Colon (tissue), 2 donors: Measurements from ENCODE around the gene PEX5.

Source experiments
- FAIRE-seq: peaks from 2 replicates; lab custom pipeline; 2012; peaks lifted over from hg19 to GRCh38; lab: Jason Lieb, UNC
- donor health status: control.
- donor health status: control.

The PEX5 gene

DNA sequence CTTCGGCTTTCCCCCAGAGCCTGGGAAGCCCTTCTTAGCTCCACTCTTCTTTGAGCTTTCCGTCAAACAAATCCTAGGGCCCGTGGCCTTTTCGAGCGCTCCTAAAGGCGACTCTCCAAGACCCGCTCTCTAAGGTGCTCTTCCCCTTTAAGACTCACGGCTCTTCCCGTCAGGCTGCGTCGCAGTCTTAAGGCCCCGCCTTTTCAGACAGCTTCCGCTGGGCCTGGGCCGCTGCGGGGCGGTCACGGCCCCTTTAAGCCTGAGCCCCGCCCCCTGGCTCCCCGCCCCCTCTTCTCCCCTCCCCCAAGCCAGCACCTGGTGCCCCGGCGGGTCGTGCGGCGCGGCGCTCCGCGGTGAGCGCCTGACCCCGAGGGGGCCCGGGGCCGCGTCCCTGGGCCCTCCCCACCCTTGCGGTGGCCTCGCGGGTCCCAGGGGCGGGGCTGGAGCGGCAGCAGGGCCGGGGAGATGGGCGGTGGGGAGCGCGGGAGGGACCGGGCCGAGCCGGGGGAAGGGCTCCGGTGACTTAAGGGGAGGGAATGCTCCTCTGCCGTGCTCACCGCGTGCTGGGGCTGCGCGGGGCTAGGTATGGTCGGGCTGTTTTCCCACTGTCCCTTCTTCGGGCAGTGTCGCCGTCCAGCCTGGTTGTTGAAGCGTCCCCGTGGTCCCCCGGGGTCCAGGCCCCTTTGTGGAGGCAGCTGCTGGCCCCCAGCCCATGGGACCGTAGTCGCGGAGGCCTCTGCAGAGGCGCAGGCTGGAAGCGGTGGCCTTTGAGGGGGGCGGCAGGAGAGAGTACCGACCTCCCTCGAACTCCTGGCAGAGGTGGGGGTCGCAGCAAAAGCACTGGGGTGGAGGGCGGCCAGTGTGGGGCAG, at the start of gene PEX5:
TSS of gene PEX5 (plus strand) at position 289 of the 870 bp plus-strand sequence. CDS start 692 bp downstream, outside the sequence.
- no peak for FAIRE-seq

DNA sequence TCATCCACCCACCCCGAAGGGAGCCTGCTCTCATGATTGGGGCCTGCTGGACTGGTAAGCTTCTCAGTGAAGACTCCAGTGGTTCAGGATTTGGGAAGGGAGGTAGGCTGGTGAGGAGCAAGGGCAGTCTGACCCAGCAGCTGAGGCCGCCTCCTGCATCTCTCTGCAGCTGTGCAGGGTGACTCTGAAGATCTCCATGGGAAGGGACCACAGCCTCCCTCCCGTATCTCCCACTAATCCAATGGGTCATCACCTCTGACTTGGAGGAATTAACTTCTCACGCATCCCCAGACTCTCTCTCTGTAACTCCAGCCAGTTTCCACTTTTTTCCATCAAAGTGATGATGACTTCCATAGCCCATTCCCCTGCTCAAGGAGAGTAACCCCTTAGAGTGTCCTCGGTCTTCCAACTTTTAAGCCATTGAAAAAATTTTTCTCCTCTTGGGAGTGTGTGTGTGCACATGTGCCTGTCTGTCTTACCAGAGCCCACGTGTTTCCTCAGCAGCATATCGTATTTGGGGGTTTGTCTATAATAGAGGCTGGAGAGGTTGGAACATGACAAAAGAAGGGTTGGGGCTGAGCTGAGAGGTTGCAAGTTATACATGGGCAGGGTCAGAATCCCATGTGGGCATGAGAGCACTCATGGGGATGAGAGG, 48.0 kb upstream of the PEX5 start:
- no peak for FAIRE-seq

- no peak for FAIRE-seq
Observed at GRCh38 chr12:7142056-7142644, 47.3 kb upstream of the PEX5 start.

DNA sequence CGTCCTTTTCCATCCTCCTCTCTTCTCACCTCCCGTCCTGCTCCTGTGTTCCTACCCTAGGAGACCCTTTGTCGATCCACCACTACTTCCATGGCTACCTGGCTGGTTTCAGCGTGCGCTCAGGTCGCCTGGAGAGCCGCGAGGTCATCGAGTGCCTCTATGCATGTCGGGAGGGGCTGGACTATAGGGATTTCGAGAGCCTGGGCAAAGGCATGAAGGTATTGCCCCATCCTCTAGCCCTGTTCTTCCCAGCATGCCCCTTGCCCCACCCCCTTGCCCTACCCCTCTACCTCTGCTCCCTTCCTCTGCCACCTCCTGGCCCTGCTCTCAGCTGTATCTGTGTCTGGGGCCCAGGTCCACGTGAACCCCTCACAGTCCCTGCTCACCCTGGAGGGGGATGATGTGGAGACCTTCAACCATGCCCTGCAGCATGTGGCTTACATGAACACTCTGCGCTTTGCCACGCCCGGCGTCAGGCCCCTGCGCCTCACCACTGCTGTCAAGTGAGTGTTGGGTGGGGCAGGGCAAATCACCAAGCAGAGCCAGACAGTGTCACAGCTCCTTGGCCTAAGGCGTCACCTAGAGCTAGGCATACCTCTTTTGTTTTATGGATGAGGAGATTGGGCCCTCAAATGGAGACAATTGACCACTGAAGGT, 46.5 kb upstream of the PEX5 start:
- no peak for FAIRE-seq

DNA sequence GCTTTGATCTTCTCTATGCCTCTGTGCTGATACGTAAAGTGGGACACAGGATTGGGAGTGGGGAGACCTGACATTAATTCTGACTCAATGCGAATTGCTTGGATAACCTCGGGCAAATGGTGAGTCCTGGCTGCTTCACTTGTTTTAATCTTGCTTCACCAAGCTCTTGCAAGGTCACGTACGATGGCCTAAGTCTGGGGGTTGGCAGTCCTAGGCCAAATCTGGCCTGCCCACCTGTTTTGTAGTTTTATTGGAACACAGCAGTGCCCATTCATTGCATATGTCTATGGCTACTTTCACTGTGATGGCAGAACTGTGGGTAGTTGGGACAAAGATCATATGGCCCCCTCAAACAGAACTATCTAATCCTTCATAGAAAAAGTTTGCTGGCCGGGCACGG, 45.9 kb upstream of the PEX5 start:
- FAIRE-seq: no peak

DNA sequence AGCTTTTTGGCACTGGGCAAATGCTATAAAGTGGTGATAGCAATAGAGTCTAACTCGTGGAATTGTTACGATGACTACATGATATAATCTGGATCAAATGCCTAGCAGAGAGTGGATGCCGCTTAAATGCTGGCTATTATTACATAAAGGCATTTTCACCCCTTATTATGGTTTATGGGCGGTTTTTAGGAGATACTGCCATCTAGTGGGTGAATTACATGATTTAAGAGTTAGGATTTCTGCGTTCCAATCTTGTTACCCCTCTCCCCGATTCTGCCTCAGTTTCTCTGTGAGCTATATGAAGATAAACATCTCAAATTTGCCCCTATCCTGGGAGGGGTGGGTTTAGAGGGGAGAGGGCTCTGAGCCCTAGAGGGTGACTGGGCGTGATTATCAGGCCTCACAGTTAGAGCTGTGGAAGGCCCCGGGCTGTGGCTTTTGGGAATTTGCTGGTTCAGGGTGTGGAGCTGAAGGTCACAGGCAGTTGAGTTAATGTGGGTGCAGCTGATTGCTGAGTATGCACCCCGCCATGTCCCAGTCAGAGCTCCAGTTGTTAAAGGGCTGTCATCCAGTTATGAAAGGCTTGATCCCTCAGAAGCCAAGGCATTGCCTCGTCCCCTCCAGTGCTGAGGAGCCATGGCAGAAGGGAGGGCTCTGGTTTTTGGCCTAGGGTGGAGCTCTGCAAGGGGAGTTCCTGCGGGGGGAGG, 44.9 kb upstream of the PEX5 start:
- no peak for FAIRE-seq

- FAIRE-seq: no peak
Observed at GRCh38 chr12:7145671-7146070, 43.8 kb upstream of the PEX5 start.

DNA sequence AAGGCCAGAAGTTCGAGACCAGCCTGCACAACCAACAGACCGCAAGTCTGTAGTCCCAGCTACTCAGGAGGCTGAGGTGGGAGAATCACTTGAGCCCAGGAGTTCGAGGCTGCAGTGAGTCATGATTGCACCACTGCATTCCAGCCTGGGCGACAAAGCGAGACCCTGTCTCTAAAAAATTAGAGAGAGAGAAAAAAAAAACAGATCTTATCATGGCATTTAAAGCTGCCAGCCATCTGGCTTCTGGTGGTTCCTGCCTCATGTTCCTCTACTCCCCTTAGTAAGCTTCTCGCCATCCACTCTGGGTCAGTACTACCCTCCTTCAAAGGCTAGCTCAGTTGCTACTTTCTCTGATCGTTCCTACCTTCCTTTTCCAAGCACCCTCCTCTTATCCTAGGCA, 43.3 kb upstream of the PEX5 start:
- FAIRE-seq: no peak

DNA sequence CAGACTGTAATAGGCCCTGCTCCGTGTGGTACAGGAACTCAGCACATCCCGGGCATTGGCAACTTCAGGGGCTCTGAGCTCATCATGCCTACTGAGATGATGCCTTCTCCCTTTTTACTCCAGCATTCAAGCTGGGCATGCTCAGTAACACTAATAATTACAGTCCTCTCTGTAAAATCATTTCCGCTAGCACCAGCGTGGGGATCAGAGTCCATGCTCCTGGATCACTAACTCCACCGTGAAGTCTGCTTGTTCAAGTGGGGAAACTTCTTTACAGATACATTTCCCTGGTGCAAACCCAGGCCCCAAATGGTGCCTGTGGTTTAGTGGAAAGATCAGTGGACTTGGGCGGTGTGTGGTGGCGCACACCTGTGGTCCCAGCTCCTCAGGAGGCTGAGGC, 42.6 kb upstream of the PEX5 start:
- no peak for FAIRE-seq

DNA sequence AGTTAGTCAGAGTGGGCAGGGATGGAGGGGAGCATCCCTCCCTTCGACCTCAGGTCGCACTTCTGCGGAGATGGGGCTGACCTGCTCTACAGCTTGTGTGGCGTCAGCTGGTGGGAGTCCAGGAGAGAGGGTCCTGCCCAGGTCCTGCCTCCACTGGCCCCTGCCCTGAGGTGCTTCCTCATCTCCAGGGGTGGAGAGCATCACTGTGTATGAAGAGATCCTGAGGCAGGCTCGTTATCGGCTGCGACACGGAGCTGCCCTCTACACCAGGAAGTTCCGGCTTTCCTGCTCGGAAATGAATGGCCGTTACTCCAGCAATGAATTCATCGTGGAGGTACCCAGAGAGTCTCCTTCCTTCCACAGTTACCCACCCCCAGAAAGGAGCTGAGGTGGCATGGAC, 39.1 kb upstream of the PEX5 start:
- FAIRE-seq: no peak

GRCh38 chr12:7150841-7151240, 38.6 kb upstream of the PEX5 start:
- no peak for FAIRE-seq

GRCh38 chr12:7151532-7151931, 38.0 kb upstream of the PEX5 start:
- FAIRE-seq: no peak

- FAIRE-seq: no peak
Observed at GRCh38 chr12:7152818-7153217, 36.7 kb upstream of the PEX5 start.

DNA sequence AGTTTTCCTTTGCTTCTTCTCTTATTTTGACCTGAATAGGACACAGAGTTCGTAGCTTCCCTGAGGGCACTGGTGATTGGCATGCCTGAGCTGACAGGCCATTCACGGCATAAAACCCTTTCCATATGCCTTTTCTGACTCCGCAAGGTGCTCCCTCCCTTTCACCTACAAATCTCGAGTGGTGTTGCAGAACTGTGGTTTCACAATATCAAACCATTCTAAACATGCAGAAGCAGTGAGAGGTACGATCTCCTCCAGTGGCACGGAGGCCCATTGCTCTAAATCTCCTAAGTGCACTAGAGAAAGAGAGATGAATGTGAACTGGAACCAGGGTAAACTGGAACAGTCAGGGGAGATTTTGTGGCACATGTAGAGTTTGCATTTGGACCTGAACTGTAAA, 35.4 kb upstream of the PEX5 start:
- FAIRE-seq: no peak

GRCh38 chr12:7154901-7155470, 34.5 kb upstream of the PEX5 start:
- FAIRE-seq: no peak

DNA sequence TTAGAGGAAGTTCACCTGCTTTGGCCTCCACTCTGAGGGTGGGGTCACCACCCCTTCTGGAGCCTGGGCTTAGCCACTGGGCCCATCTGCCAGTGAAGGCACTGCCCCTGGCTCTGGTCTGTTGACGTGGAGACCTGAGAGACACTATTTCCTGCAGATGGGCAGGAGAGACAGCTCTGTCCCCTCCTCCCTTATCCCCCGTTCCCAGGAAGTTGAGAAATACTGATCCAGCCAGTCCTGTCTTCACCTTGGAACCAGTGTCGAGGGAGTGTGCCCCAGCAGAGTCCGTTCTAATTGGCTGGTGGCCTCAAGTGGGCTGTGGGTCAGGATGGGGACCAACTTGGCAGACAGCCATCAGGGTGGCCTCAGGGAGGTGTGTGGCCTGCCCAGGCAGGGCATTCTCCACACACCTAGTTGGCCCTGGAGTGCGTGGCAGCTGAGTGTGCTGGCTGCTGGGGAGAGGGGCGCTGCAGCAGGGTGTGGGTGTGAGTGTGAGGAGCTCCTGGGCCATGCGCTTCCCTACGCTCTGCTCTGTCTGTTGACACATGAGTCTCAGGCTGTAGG, 33.9 kb upstream of the PEX5 start:
- FAIRE-seq: no peak

- FAIRE-seq: no peak
Observed at GRCh38 chr12:7156259-7157197, 33.0 kb upstream of the PEX5 start.

GRCh38 chr12:7157391-7157790, 32.1 kb upstream of the PEX5 start:
- no peak for FAIRE-seq

GRCh38 chr12:7158781-7159609, 30.5 kb upstream of the PEX5 start:
- no peak for FAIRE-seq
